GM13976 (cell line): Measurements from ENCODE around the gene CNTNAP5.
"Not testable (repeated sequence)": the region's sequence is repeated elsewhere in the genome, so short reads cannot be mapped to it uniquely, and the experiment has no call there.

Experiments
- DNase-seq: peaks from one replicate; pipeline ENCODE4 v3.0.0; 2012; ENCODE audit warnings: low spot score
- CTCF ChIP-seq: IDR thresholded peaks from 2 replicates; pipeline ENCODE4 v1.5.1; 2012; ENCODE audit warnings: borderline replicate concordance, mild to moderate bottlenecking; ENCODE audit not compliant: insufficient read depth; ENCODE audit errors: extremely low read depth, missing control alignments, control extremely low read depth
- in situ Hi-C: fragments of 300-500 bp; cut with MboI; formaldehyde crosslinking; loops from one replicate; pipeline ENCODE4 v1.12.0; 2022; ENCODE audit warnings: low sequenced_read_pairs, mixed read lengths, inconsistent platforms; ENCODE audit not compliant: unreplicated experiment

Gene CNTNAP5

DNA sequence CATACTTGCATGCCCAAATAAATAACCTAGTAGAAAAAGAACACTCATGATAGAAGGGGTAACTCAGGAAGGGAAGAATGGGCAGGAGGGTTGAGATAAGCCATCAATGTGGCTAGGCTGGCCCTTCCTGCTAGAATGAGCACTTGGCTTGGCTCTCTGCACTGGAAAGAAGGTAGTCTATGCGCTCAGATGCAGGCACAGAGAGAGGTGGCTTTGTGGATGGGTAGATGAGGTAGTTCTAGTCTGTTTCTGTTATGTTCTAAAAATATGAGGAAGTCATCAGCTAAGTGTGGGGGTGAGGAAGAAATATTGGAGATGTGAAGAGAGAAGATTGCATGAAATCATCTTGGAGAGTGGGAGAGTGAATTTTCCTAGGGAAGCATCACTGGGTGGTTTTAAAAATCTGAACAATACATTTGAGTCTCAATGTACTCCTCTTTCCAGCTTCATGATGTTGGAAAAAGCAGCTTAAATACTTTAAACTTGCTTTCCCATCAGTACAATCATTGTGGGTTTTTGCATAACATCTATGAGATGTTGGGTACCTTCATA lies 357.1 kb downstream of the CNTNAP5 start:
- in situ Hi-C loops = no loop called here
- TF ChIP-seq CTCF = no peak
- no peak for DNase-seq

DNA sequence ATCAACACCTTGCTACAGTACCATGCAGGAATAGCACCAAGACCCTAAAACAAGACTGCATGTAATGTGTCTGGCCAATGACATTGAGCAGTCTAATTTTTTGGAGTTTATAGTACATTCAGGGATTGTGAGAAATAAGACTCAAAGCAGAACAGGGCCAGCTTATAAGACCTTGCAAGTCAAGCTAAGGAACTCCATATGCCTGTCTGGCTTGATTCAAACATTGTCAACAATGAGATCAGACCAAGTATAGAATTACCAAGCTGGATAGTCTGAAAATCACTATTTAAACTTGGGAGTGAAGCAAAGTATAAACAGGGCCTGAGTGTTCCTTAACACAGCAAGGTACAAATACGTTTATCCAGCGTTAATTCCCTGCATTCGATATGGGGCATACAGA lies 370.9 kb downstream of the CNTNAP5 start:
- in situ Hi-C loops = no loop called here
- TF ChIP-seq CTCF = no peak
- DNase-seq = no peak

- in situ Hi-C loops = no loop called here
- no peak for TF ChIP-seq CTCF
- no peak for DNase-seq
Measured at GRCh38 chr2:124402274-124402673, 377.2 kb downstream of the CNTNAP5 start.

DNA sequence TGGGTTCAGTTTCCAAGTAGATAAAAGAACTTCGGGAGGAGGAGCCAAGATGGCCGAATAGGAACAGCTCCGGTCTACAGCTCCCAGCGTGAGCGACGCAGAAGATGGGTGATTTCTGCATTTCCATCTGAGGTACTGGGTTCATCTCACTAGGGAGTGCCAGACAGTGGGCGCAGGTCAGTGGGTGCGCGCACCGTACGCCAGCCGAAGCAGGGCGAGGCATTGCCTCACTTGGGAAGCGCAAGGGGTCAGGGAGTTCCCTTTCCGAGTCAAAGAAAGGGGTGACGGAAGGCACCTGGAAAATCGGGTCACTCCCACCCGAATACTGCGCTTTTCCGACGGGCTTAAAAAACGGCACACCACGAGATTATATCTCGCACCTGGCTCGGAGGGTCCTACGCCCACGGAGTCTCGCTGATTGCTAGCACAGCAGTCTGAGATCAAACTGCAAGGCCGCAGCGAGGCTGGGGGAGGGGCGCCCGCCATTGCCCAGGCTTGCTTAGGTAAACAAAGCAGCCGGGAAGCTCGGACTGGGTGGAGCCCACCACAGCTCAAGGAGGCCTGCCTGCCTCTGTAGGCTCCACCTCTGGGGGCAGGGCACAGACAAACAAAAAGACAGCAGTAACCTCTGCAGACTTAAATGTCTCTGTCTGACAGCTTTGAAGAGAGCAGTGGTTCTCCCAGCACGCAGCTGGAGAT lies 382.9 kb downstream of the CNTNAP5 start:
- DNase-seq, in situ Hi-C loops: not testable (repeated sequence)

DNA sequence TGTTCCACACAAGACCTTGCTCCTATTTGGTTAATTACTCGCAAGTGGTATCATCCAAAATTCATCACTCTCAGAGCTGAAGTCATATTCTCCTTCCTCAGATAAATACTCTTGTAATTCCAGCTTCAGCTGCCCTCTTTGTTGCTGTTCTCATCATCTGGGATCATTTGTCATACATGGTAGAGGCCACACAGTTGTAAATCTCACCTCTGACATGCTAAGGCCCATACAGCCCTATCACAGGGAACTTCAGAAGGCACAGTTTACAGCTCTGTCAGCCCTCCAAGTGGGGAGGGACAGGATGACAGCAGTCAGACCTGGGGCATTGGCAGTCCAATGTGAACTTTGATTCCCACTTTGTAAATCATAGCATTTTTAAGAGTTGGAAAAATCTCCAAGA lies 399.0 kb downstream of the CNTNAP5 start:
- TF ChIP-seq CTCF = no peak
- in situ Hi-C loops = no loop called here
- DNase-seq = no peak

- TF ChIP-seq CTCF = no peak
- in situ Hi-C loops = no loop called here
- no peak for DNase-seq
Measured at GRCh38 chr2:124426122-124426521, 401.0 kb downstream of the CNTNAP5 start.

- no peak for DNase-seq
- in situ Hi-C loops = no loop called here
- TF ChIP-seq CTCF = no peak
Measured at GRCh38 chr2:124426625-124427024, 401.5 kb downstream of the CNTNAP5 start.
